NCI-H226 (cell line): Measurements from ENCODE around the gene SBF1.

Experiments used
- DNase-seq: peaks from one replicate; pipeline ENCODE4 v3.0.0-alpha.2; 2015

Gene SBF1

GRCh38 chr22:50396751-50397370, 78.0 kb downstream of the SBF1 start:
- no peak for DNase-seq
